GM18867 (cell line): ENCODE measurements around the gene SLC49A3.
"Not testable (repeated sequence)": the region's sequence is repeated elsewhere in the genome, so short reads cannot be mapped to it uniquely, and the experiment has no call there.

Experiments
- ATAC-seq: cut with Tn5 transposase; IDR thresholded peaks from one replicate; pipeline ENCODE4 v1.9.1; 2021; ENCODE audit warnings: mild to moderate bottlenecking, moderate library complexity; ENCODE audit not compliant: unreplicated experiment

Gene SLC49A3

DNA sequence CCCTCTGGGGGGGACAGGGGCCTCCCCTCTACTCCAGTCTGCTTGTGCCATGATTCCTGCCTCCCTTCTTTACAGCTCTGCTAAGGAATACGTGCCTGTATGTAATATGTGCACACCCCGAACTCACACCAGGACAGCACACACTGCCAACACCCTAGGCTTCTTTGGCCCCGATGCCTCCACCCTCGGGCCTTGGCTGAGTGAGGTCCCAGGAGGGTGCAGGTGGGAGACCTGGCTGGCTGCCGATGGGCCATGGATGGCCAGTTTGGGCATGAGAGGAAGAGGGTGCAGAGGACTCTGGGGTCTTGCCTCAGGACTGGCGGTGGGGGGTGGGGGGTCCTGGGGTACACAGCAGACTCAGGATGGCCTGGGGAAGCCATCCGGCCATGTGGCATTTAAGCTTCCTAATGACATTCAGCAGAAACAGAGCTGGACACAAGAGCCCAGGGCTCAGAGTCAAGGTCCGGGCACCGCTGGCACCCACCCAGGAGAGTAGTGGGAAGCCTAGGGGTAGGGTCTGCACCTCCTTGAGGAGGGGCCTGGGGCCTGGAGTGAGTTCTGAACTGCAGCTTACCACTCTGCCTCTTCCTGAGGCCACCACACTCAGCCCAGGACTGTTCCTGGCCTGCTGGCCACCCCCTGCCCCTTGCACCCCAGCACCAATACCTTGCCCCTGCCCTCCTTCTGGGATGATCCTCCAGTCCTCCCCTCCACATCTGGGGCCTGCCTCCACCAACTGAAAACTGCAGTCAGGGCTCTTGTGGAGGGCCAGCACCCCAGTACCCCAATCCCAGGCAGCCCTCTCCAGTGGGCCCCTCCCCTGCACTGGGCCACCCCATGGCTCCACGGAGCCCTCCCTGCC, 14.6 kb upstream of the SLC49A3 start:
- no peak for ATAC-seq

DNA sequence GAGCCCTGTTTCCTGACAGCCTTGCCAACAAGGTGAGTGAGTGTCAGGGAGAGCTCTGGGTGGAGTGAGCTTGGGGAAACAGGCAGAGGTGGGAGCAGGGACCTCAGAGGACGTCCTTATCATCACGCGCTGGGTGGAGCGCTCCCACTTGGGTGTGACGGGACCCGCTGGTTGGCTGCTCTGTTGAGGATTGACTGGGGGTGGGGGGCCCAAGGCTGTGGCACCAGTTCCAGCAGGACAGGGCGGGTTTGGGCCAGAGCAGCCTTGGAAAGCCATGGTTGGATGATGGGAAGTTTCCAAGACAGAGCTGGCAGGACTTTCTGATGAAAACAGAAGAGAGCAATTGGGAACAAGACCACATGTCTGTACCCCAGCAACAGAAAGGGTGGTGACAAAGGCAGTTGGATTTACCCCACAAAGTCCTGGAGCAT, 13.7 kb upstream of the SLC49A3 start:
- no peak for ATAC-seq

DNA sequence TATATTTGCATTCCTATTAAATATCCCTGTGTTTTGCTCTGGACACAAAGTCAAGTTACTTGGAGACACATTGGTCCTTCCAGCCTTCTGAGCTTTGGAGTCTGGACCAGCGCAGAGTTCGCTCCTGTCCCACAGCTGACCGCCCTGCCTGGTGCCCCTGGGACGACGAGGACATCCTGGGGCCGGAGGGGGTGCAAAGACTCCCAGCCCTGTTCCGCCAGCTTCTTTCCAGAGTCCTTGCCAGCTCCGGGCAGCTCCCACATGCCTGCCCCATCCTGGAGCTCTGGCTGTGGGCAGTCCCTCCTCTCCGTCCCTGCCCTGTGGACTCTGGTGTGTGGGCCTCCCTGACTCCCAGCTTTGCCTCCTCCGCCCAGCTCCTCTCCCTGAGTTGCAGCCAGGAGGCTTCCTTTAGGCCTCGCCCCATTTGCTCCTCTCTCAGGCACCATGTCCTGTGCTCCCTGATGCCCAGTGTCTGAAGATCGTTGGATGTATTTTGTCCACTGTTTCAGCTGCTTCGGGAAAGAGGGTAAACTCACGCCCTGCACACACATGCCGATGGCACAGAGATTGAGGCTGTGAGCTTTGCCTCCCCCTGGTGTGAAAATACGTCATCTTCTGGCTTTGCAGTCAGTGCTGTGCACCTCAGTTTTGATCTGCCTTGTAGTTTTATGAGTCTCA, 11.8 kb upstream of the SLC49A3 start:
- ATAC-seq: no peak

DNA sequence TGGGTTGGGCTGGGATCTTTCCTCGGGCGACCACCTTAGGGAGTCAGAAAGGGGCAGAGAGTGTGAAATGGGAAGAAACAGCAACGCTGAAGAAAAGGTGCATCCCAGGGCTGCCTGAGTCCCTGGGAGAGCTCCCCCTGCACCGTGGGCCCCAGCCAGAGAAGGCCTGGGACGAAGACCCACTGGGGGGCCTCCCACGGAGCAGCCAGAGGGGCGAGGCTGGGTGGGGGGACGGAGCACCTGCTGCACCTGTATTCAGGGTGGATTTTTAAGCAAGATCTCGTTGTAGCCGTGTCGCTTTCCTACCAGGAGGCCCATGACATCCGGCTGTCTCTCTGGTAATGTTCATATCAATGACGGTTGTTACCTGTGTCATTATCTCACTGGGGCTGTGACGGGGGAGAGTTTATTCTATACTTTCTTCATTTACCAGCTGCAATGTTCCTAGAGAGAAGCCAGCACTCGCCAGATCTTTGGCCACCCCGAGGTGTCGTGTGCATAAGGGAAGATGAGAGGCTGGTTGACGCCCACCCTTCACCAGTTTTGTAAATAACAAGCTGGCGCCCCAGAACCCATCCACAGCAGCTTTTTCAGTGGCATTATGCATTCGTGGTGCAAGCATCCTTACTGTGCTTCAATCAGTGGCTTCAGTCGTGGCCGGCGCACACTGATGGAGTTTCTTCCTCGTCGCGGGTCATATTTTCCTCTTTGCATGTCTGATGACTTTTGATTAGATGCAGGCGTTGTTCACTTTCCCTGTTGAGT, 11.0 kb upstream of the SLC49A3 start:
- no peak for ATAC-seq

DNA sequence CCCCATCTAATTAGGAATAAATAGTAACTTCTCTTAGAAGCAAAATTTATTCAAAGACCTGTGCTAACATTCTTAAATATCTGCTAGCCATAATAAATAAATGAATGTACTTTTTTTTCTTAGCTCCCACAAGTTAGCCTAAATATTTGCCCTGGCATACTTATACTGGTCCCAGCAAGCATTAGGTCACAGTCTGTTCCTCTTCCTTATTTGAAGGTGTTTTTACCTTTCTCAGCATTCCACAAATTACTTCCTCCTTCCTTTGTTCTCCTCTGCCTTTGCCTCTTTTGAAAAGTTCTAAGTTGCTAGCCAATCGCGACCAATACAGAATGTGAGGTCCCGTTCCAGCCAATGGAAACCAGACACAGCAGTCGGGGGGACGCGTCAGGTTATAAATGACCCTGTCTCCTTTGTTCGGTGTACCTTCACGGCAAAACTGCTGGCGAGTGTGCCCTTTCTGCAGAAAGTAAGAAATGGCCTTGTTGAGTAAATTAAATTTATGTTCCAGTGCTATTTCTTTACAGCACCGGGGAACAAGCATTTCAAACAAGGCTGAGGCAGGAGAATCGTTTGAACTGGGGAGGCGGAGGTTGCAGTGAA, 5.5 kb upstream of the SLC49A3 start:
- not testable (repeated sequence) for ATAC-seq

DNA sequence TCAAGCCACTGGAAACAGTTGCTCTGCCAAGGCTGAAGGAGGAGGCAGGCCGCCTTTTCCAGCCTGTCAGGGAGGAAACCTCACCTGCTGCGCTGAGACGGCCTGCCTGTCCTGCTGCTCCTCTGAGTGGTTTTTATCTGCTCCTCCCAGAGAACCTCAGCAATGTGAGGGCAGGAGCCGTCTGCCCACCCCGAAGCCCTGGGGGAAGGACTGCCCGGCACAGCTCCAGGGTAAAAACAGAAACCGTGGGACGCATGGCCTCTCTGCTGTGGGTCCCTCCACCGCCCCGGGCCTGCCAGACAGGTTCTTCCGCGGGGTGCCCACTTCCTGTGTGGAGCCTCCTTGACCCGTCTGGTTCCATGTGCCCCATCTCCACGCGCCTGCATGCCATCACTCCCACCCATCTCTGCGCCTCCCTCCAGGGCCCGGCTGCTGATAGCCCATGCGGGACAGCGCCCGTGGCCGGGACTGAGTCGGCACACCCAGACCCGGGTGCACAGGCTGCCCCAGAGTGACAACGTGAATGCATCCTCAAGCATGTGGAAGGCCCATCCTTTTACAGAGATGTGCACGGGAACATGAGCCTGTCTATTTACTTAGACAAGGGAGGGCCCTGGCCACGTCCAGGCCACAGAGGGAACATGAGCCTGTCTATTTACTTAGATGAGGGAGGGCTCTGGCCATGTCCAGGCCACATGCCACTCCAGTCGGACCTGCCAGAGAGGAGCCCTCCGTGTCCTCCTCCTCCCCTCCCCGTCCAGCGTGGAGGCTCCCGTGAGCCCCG, 4.0 kb upstream of the SLC49A3 start:
- no peak for ATAC-seq

DNA sequence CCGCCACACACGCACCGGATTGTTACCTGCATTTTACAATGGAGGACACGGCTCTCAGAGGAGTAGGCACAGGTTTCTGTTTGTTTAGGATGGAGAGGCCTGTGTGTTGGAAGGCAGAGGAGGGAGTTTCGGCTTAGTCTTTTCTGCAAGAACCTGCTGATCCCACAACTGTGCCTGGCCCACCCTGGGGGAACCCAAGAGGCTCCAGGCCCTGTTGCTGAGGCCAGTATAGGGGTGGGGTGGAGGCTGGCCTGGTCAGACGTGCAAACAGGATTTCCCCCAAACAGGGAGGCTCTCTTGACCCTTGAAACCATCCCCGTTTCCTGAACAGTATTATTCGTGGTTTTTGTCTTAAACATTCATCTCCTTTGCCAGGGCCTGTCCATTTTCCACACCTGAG, 772 bp upstream of the SLC49A3 start:
- no peak for ATAC-seq

DNA sequence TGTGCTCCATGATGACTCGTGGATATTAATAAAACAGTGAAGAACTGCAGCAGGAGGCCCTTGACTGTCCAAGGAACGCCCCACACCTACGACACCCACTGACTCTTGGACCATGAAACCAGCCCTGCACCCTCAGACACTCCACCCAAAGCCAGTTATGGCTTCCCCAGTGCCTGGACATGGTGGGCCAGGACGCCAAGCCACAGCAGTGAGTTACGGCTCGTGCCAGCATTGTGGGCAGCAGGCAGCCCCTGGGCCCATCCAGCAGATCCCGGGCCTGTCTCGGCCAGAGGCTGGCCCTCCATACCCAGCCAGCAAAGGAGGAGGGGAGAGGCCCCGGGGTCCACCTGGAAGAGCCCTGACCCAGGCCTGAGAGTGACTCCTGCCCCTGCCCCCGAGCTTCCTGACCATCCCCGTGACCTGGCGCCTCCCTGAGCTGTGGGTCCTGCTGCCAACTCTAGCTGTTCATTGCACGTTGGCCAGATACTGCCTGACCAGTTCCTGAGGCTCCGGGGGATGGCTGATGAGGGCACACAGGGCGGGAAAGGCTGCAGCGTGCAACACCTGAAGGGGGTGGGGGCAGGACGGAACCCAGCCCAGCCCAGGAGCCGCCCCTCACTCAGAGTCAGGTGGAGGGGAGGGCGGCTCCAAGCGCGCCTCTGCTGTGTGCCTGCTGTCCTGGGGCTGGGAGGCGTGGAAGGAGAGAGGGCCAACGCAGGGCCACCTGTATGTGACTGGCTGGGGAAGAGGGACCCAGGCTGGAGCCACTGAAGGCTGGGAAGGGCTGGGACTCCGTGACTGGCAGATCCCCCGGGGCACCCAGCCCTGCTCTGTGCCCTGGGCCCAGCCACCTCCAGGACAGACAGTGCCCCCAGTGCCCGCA, 739 bp downstream of the SLC49A3 start:
- no peak for ATAC-seq

DNA sequence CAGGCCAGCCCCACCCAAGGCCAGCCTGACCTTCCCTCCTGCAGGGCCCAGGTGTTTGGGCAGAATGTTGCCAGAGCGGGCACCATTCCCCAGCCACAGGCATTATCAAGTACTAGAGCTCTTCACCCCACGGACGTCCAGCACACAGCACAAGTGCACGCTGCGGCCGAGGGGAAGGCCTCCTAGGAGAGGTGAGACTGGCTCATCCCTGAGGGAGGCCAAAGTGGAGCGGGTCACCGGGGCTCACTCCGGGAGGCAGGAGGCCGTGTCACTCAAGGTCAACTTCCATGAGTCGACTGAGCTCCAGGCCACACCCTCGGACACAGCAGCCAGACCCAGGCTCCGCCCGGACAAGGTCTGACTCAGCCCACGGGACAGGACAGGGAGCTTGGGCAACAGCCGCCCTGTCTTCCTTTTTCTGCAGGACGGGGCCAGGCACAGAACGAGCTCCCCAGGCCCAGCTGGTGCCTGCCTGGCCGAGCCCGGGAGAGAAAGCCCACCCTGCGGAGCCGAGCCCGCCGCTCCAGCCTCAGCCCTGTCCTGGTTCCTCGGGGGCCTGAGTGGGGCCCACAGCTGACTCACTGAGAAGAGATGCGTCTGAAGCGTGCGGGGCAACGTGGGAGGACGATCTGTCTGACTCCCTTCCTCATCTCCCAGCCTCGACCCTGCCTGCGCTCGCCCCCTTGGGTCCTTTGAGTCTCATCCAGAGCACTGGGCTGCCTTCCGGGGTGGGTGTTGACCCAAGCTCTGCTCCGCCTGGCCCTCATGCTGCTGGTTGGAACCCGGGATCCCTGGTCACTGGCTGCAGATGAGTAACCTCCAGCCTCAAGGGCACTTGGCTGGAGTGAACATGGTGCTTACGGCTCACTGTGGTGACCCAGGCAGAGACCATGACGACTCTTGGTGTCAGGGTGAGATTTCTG, 1.6 kb downstream of the SLC49A3 start:
- no peak for ATAC-seq

DNA sequence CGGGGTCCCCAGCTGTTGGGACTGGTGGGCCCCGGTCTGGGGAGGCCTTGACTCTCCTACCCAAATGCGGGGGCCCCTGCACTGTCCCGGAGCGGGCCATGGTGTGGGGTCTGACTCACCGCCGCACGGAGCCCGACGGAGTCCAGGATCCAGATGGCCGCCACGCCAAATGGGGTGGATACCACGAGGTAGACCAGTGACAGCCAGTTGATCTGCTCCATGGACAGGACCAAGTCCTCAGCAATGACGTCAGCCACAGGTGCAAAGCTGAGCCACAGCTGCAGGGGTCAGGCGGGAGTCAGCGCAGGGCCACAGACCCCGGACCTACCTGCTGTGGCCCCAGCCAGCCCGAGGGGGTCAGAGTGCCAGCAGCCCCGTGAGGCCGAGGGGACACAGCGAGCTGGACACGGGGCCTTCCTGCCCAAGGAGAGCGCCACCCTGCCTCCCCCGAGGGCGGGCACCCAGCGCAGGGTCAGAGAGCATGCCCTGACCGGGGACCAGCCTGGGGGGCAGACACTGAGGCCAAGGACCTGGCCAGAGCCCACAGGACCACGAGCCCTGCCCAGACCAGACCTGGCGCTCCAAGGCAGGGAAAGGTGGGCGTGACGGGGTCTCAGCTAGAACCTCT, 2.4 kb downstream of the SLC49A3 start:
- ATAC-seq: no peak

DNA sequence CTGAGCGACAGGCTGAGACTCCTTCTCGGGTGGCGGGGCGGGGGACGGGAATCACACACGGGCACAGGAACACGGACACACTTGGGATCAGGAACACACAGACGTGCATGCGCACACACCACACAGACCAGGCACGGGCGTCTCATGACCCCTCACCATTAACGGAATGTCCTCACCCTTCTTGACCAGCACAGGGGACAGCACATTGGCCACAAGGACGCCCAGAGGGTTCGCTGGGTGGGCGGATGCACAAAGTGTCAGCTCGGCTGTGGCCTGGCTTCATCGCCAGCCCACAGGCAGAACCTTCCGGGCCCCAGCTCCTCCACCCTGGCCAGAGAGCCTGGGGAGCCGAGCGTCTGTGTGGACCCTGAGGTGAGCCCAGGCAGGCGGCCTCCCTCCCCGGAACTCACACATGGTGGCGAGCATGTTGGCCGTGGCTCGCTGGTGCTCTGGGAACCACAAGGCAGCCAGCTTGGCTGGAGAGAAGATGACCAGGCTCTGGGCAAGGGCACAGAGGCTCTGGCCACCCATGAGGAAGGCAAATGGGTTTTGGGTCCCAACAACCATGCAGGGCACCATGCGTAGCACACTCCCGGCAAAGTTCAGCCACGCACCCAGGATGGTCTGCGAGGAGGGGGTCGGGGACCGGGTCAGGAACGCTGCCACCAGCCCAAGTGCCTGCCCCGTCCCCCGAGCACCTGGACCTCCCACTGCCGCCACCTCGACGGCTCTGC, 3.1 kb downstream of the SLC49A3 start:
- ATAC-seq: no peak

DNA sequence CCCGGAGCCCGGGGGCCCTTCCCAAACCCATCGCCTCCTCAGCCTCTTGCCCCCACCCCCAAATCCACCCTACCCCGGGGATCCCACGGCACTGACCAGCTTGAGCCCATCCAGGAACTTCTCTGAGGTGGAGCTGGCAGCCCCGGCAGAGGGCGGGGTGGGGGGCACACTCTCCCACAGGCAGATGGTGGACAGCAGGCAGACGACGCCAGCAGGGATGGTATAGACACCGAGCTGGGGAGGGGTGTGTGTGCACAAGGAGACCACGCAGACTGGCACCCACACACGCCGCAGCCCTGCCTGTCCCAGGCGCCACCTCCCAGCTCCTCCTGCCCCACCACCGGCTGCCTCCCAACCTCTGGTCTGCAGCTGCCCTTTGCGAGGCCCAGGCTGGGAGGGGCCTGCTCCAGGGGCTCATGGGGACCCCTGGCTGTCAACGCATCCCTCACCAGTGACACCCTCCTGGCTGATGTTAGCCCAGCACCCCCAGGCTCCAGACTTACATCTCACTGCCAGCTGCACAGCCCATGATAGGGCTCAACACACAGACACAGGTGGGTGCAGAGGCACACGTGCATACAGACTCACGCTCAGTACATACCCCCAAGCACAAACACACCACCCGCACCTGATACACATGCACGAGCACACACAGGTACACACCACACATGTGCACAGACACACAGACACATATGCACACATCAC, 4.2 kb downstream of the SLC49A3 start:
- no peak for ATAC-seq

DNA sequence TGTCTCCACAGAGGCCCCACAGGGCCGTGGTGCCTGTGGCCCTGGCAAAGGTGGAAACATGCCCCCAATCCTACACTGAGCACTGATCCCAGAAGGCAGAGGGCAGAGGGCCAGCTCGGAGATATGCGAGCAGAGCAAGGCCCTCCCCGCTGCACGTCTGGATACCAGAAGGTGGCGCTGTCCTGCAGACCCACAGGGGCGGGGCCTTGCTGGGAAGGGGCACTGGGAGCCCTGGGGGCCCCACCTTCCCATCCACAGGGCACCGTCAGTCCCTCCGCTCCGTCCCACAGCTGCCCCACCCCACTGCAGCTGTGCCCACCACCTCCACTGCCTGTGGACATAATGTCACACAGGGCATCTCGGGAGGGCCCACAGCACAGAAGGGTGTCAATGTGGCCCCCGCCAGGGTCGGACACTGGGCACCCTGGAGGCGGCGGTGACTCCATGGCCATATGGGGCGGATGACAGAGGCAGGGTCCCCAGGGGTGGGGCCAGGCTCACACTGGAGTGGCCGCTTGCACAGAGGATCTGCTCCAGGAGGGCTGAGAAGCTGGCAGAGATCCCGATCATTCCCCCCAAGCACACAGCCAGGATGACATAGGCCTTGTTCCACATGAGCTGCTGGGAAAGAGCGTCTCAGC, 4.8 kb downstream of the SLC49A3 start:
- ATAC-seq: no peak

DNA sequence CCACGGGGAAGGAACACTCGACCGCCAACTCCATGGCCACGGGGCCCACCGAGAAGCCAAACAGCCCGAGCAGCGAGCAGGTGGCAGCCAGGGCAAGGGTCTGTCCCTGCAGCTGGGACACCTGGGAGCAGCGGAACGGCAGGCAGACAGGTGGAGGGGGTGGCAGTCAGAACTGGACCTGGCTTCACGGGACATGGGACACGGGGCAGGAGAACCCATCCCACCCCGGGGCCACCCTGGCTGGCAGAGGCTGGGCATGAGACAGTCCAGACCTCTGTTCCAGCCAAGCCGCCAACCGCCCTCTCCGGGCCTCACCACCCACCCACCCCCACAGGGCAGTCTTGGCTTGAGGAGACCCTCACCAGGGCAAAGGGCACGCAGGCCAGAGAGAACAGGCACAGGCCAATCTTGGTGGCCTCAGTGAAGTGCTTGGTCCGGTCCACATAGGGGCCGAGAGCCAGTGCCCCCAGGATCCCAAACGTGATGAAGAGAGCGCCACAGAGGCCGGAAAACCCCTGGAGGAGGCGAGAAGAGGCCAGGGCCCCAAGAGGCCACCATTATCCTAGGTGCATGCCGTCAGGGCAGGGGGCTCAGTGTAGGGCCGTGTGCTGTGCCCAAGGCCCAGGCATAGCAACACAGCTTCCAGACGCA, 5.6 kb downstream of the SLC49A3 start:
- no peak for ATAC-seq

DNA sequence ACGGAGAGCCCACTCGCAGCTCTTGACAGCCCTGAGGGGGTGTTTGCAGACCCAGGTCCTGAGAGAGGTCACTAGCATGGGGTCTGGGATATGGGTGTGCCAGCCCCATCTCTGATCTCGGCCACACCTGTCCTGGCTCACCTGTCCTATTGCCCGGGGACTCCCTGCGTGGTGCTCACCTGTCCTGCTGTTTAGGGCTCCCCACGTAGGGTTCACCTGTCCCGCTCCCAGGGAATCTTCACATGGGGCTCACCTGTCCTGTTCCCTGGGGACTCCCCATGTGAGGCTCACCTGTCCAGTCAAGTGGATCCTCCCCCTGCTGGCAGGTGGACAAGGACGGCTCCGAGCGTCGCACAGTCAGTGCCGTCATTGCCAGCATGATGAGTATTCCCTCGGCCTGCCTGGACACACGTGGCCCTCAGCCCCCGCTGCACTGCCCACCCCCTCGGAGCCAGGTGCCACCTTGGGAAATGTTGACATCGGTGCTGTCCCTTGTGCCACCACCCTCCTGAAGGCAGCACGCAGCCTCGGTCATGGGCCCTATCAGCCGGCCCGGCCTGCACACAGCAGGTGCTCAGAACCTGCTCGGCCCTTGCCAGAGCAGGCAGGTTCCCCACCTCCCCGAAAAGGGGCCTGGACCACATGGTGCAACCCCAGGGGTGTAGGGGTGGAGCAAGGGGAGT, 6.3 kb downstream of the SLC49A3 start:
- no peak for ATAC-seq
